Esophagus muscularis mucosa (tissue), 4 donors: Measurements from ENCODE around the gene NCLN. TPM values are rescaled to one million over a fixed set of nuclear protein-coding genes. Genes with fewer than 3 reads are reported as not detected.
"Not testable (repeated sequence)": the region's sequence is repeated elsewhere in the genome, so short reads cannot be mapped to it uniquely, and the experiment has no call there.

ENCODE experiments used
- DNase-seq: peaks from one replicate; pipeline ENCODE4 v3.0.0-alpha.2; 2017; ENCODE audit errors: extremely low spot score
- H3K27ac ChIP-seq, 4 donors: fragments of 200-600 bp; sonication (generic); replicated peaks in 1 of 4; 1 replicate in 3 of 4; 2 replicates in 1 of 4; pipeline ENCODE4 v1.5.1; 2016 to 2019; ENCODE audit warnings: mild to moderate bottlenecking in 1 of 4
- H3K27me3 ChIP-seq, 4 donors: fragments of 200-600 bp; sonication (generic); one replicate each; pipeline versions ENCODE4 v1.5.1 to v1.6.0; 2016 to 2019
- H3K36me3 ChIP-seq, 4 donors: fragments of 200-600 bp; sonication (generic); one replicate each; pipeline ENCODE4 v1.5.1; 2016 to 2019
- H3K4me1 ChIP-seq, 4 donors: fragments of 200-600 bp; sonication (generic); one replicate each; pipeline ENCODE4 v1.5.1; 2016 to 2019
- H3K4me3 ChIP-seq, 4 donors: fragments of 200-600 bp; sonication (generic); 1 replicate in 2 of 4; 2 replicates in 2 of 4; pipeline ENCODE4 v1.5.1; 2016 to 2019; ENCODE audit warnings: mild to moderate bottlenecking in 4 of 4, moderate library complexity in 1 of 4
- H3K9me3 ChIP-seq, 4 donors: fragments of 200-600 bp; sonication (generic); 1 replicate in 3 of 4; 2 replicates in 1 of 4; pipeline ENCODE4 v1.5.1; 2016 to 2019
- CTCF ChIP-seq, 3 experiments: fragments of 200-600 bp in 2 of 3; fragments of 450-650 bp in 1 of 3; sonication (generic) in 2 of 3; IDR thresholded peaks; one replicate each; pipeline ENCODE4 v1.5.1; 2017 to 2019; ENCODE audit warnings: antibody characterized with exemption in 3 of 3, mild to moderate bottlenecking in 2 of 3, moderate library complexity in 1 of 3
- EP300 ChIP-seq: sonication (generic); formaldehyde crosslinking; IDR thresholded peaks from one replicate; pipeline ENCODE4 v1.6.1; 2017; ENCODE audit warnings: antibody characterized with exemption
- POLR2A ChIP-seq: fragments of 450-650 bp; IDR thresholded peaks from one replicate; pipeline ENCODE4 v1.6.1; 2017; ENCODE audit warnings: antibody characterized with exemption, moderate library complexity, mild to moderate bottlenecking, low read depth
- POLR2AphosphoS5 ChIP-seq, 2 donors: sonication (generic); formaldehyde crosslinking; IDR thresholded peaks; one replicate each; pipeline ENCODE4 v1.6.1; 2017; ENCODE audit warnings: antibody characterized with exemption in 2 of 2
- WGBS: methylation state at CpG from one replicate; pipeline ENCODE4 v1.1.5; 2018; 5-methylcytosine and 5-hydroxymethylcytosine counted together
- intact Hi-C: fragments of 100-400 bp; cut with DNase I; formaldehyde crosslinking; loops from one replicate; pipeline ENCODE4 v1.15.1; 2023
- total RNA-seq, 4 donors: library from RNA; depleted of rRNA; stranded (reverse); fragments of >200 nt; gene quantifications; one replicate each; pipeline versions ENCODE4 v1.1.0 to v1.2.1, GENCODE V29; 2016

The NCLN gene
- total RNA-seq, 4 donors from 2014 or later = 26.2 to 33.6 (median 29.7) TPM

- Histone ChIP-seq H3K4me1 (peaks cover 0 to 9% (median 4%) of the 10 kb centered on the region in 4 donors), H3K27me3 (peaks cover 0 to 30% (median 0%) of the 10 kb centered on the region in 4 donors), H3K9me3 (no peaks in the 10 kb centered on the region), H3K36me3 (no peaks in the 10 kb centered on the region), H3K4me3 (no peak overlapping the region), H3K27ac (no peak overlapping the region)
- TF ChIP-seq CTCF (IDR thresholded peaks at IDR 0.05) (no peak), POLR2A (no peak), POLR2AphosphoS5 (IDR thresholded peaks at IDR 0.05) (no peak), EP300 (no peak)
- WGBS = 86% methylated on average over 3 of the region's 3 CpGs
- no peak for DNase-seq
- intact Hi-C loops = no loop called here
Measured at GRCh38 chr19:3153286-3154230, 32.2 kb upstream of the NCLN start.

- intact Hi-C loops, DNase-seq, H3K4me1 ChIP-seq, H3K36me3 ChIP-seq, H3K9me3 ChIP-seq, H3K4me3 ChIP-seq: not testable (repeated sequence)
- 95% methylated on average over 3 of the region's 3 CpGs for WGBS
- peak overlapping the region in 1 of 4 donors; percentile 42 for H3K27ac ChIP-seq
- peaks cover 0 to 23% (median 0%) of the 10 kb centered on the region in 4 donors for H3K27me3 ChIP-seq
Measured at GRCh38 chr19:3154447-3154846, 31.3 kb upstream of the NCLN start.

GRCh38 chr19:3154957-3155736 is 30.6 kb upstream of the NCLN start:
- Histone ChIP-seq H3K27me3 (peaks cover 0 to 16% (median 0%) of the 10 kb centered on the region in 4 donors), H3K4me3 (no peak overlapping the region), H3K36me3 (no peaks in the 10 kb centered on the region), H3K4me1 (peaks cover 0 to 9% (median 4%) of the 10 kb centered on the region in 4 donors), H3K27ac (peak overlapping the region in 2 of 4 donors; percentile 14 to 42), H3K9me3 (peaks cover 0 to 2% (median 0%) of the 10 kb centered on the region in 4 donors)
- WGBS = 53% methylated on average over 18 of the region's 21 CpGs
- DNase-seq = no peak
- intact Hi-C loops = no loop called here
- TF ChIP-seq CTCF (IDR thresholded peaks at IDR 0.05) (no peak), EP300 (peak; percentile 47), POLR2A (no peak), POLR2AphosphoS5 (IDR thresholded peaks at IDR 0.05) (peak; percentile 67 to 73)

- H3K27ac ChIP-seq = no peak overlapping the region
- H3K9me3 ChIP-seq = peaks cover 0 to 7% (median 0%) of the 10 kb centered on the region in 4 donors
- no peaks in the 10 kb centered on the region for H3K36me3 ChIP-seq
- no peak for TF ChIP-seq POLR2AphosphoS5 (IDR thresholded peaks at IDR 0.05)
- TF ChIP-seq CTCF (IDR thresholded peaks at IDR 0.05) = no peak
- TF ChIP-seq POLR2A = no peak
- TF ChIP-seq EP300 = no peak
- no peaks in the 10 kb centered on the region for H3K27me3 ChIP-seq
- intact Hi-C loops = no loop called here
- DNase-seq = no peak
- 71% methylated on average over 13 of the region's 23 CpGs for WGBS
- H3K4me3 ChIP-seq = no peak overlapping the region
- peaks cover 0 to 9% (median 4%) of the 10 kb centered on the region in 4 donors for H3K4me1 ChIP-seq
Measured at GRCh38 chr19:3157096-3157845, 28.5 kb upstream of the NCLN start.
